Stimulated activated memory B cell treated with anti-CD40 and anti-IgM and Interleukin-4, amounts not matched to agents 10 μg/mL and 1 μg/mL and 100 μg/mL, for 72 hours (primary cell): ENCODE results near the gene LYPD6B.

Experiments
- ATAC-seq: fragments of 150-1000 bp; cut with Tn5 transposase; 2 replicates; pipeline ENCODE4 v1.10.0; 2021
- H3K27ac Mint-ChIP-seq: one replicate; pipeline ENCODE4 v1.8.0; 2022; ENCODE audit warnings: mild to moderate bottlenecking, mixed read lengths
- H3K27me3 Mint-ChIP-seq: one replicate; pipeline ENCODE4 v1.8.0; 2022; ENCODE audit warnings: mixed read lengths
- H3K36me3 Mint-ChIP-seq: one replicate; pipeline ENCODE4 v1.8.0; 2022; ENCODE audit warnings: mixed read lengths
- H3K4me1 Mint-ChIP-seq: one replicate; pipeline ENCODE4 v1.8.0; 2022; ENCODE audit warnings: mixed read lengths
- H3K4me3 Mint-ChIP-seq: one replicate; pipeline ENCODE4 v1.8.0; 2022; ENCODE audit warnings: mild to moderate bottlenecking, moderate library complexity, mixed read lengths
- H3K9me3 Mint-ChIP-seq: one replicate; pipeline ENCODE4 v1.8.0; 2022; ENCODE audit warnings: mixed read lengths

Gene LYPD6B

GRCh38 chr2:149094217-149095015 lies 55.9 kb downstream of the LYPD6B start:
- H3K27me3 Mint-ChIP-seq, result peaks cover 13% of the 10 kb centered on the region
- no peaks in the 10 kb centered on the region for H3K4me1 Mint-ChIP-seq
- H3K9me3 Mint-ChIP-seq, result no peaks in the 10 kb centered on the region
- no peak overlapping the region for H3K4me3 Mint-ChIP-seq
- ATAC-seq, result no peak
- no peaks in the 10 kb centered on the region for H3K36me3 Mint-ChIP-seq
- no peak overlapping the region for H3K27ac Mint-ChIP-seq

GRCh38 chr2:149098701-149099100 lies 60.2 kb downstream of the LYPD6B start:
- H3K9me3 Mint-ChIP-seq, result no peaks in the 10 kb centered on the region
- no peak overlapping the region for H3K27ac Mint-ChIP-seq
- no peaks in the 10 kb centered on the region for H3K36me3 Mint-ChIP-seq

GRCh38 chr2:149099298-149099697 lies 60.8 kb downstream of the LYPD6B start:
- Mint-ChIP-seq H3K27me3 (peaks cover 13% of the 10 kb centered on the region), H3K9me3 (no peaks in the 10 kb centered on the region), H3K36me3 (no peaks in the 10 kb centered on the region), H3K4me3 (no peak overlapping the region), H3K4me1 (no peaks in the 10 kb centered on the region), H3K27ac (no peak overlapping the region)
- no peak for ATAC-seq

More at GRCh38 chr2:149098701-149099100, 60.2 kb downstream of the LYPD6B start:
- no peak for ATAC-seq
- peaks cover 13% of the 10 kb centered on the region for H3K27me3 Mint-ChIP-seq
- no peak overlapping the region for H3K4me3 Mint-ChIP-seq
- no peaks in the 10 kb centered on the region for H3K4me1 Mint-ChIP-seq

GRCh38 chr2:149100739-149101699 lies 62.5 kb downstream of the LYPD6B start:
- H3K4me3 Mint-ChIP-seq, result no peak overlapping the region
- no peaks in the 10 kb centered on the region for H3K36me3 Mint-ChIP-seq
- ATAC-seq, result no peak
- no peaks in the 10 kb centered on the region for H3K9me3 Mint-ChIP-seq
- H3K27me3 Mint-ChIP-seq, result peaks cover 3% of the 10 kb centered on the region
- no peaks in the 10 kb centered on the region for H3K4me1 Mint-ChIP-seq
- H3K27ac Mint-ChIP-seq, result no peak overlapping the region

- ATAC-seq, result no peak
- Mint-ChIP-seq H3K27me3 (no peaks in the 10 kb centered on the region), H3K27ac (no peak overlapping the region), H3K9me3 (no peaks in the 10 kb centered on the region), H3K4me1 (no peaks in the 10 kb centered on the region), H3K36me3 (no peaks in the 10 kb centered on the region), H3K4me3 (no peak overlapping the region)
Measured at GRCh38 chr2:149101818-149102217, 63.3 kb downstream of the LYPD6B start.

GRCh38 chr2:149103081-149103620 lies 64.7 kb downstream of the LYPD6B start:
- H3K27me3 Mint-ChIP-seq, result no peaks in the 10 kb centered on the region
- H3K4me1 Mint-ChIP-seq, result no peaks in the 10 kb centered on the region
- H3K9me3 Mint-ChIP-seq, result peaks cover 3% of the 10 kb centered on the region

GRCh38 chr2:149104221-149104620 lies 65.7 kb downstream of the LYPD6B start:
- no peak overlapping the region for H3K27ac Mint-ChIP-seq
- H3K9me3 Mint-ChIP-seq, result peaks cover 7% of the 10 kb centered on the region
- no peaks in the 10 kb centered on the region for H3K27me3 Mint-ChIP-seq
- no peak for ATAC-seq
- H3K4me1 Mint-ChIP-seq, result no peaks in the 10 kb centered on the region
- no peak overlapping the region for H3K4me3 Mint-ChIP-seq
- H3K36me3 Mint-ChIP-seq, result peaks cover 6% of the 10 kb centered on the region

More at GRCh38 chr2:149103081-149103620, 64.7 kb downstream of the LYPD6B start:
- Mint-ChIP-seq H3K27ac (no peak overlapping the region), H3K4me3 (no peak overlapping the region), H3K36me3 (peaks cover 3% of the 10 kb centered on the region)
- no peak for ATAC-seq

- no peak overlapping the region for H3K27ac Mint-ChIP-seq
- peaks cover 6% of the 10 kb centered on the region for H3K36me3 Mint-ChIP-seq
- no peak for ATAC-seq
- no peak overlapping the region for H3K4me3 Mint-ChIP-seq
- H3K27me3 Mint-ChIP-seq, result no peaks in the 10 kb centered on the region
- peaks cover 9% of the 10 kb centered on the region for H3K9me3 Mint-ChIP-seq
- H3K4me1 Mint-ChIP-seq, result peaks cover 6% of the 10 kb centered on the region
Measured at GRCh38 chr2:149112068-149112467, 73.6 kb downstream of the LYPD6B start.

- Mint-ChIP-seq H3K9me3 (peaks cover 9% of the 10 kb centered on the region), H3K4me3 (no peak overlapping the region), H3K27ac (no peak overlapping the region), H3K4me1 (peaks cover 6% of the 10 kb centered on the region), H3K36me3 (peaks cover 6% of the 10 kb centered on the region), H3K27me3 (no peaks in the 10 kb centered on the region)
- no peak for ATAC-seq
Measured at GRCh38 chr2:149112713-149113112, 74.2 kb downstream of the LYPD6B start.

- Mint-ChIP-seq H3K4me3 (no peak overlapping the region), H3K4me1 (peaks cover 6% of the 10 kb centered on the region), H3K27ac (no peak overlapping the region), H3K36me3 (no peaks in the 10 kb centered on the region), H3K27me3 (no peaks in the 10 kb centered on the region), H3K9me3 (peaks cover 2% of the 10 kb centered on the region)
- ATAC-seq, result no peak
Measured at GRCh38 chr2:149115781-149116180, 77.3 kb downstream of the LYPD6B start.

- ATAC-seq, result no peak
- Mint-ChIP-seq H3K27me3 (peaks cover 7% of the 10 kb centered on the region), H3K4me3 (no peak overlapping the region), H3K36me3 (peaks cover 4% of the 10 kb centered on the region), H3K4me1 (no peaks in the 10 kb centered on the region), H3K9me3 (peaks cover 2% of the 10 kb centered on the region), H3K27ac (no peak overlapping the region)
Measured at GRCh38 chr2:149119368-149119767, 80.9 kb downstream of the LYPD6B start.

- H3K36me3 Mint-ChIP-seq, result peaks cover 4% of the 10 kb centered on the region
- ATAC-seq, result no peak
- H3K4me1 Mint-ChIP-seq, result no peaks in the 10 kb centered on the region
- no peak overlapping the region for H3K4me3 Mint-ChIP-seq
- H3K27ac Mint-ChIP-seq, result no peak overlapping the region
- H3K9me3 Mint-ChIP-seq, result no peaks in the 10 kb centered on the region
- H3K27me3 Mint-ChIP-seq, result peaks cover 33% of the 10 kb centered on the region
Measured at GRCh38 chr2:149122516-149122915, 84.0 kb downstream of the LYPD6B start.

GRCh38 chr2:149125031-149125725 lies 86.7 kb downstream of the LYPD6B start:
- H3K9me3 Mint-ChIP-seq, result no peaks in the 10 kb centered on the region
- peaks cover 37% of the 10 kb centered on the region for H3K27me3 Mint-ChIP-seq
- no peak for ATAC-seq
- H3K4me3 Mint-ChIP-seq, result no peak overlapping the region
- peaks cover 7% of the 10 kb centered on the region for H3K4me1 Mint-ChIP-seq
- peaks cover 4% of the 10 kb centered on the region for H3K36me3 Mint-ChIP-seq
- no peak overlapping the region for H3K27ac Mint-ChIP-seq

- Mint-ChIP-seq H3K27ac (no peak overlapping the region), H3K4me1 (peaks cover 7% of the 10 kb centered on the region), H3K27me3 (peaks cover 39% of the 10 kb centered on the region), H3K4me3 (no peak overlapping the region), H3K9me3 (no peaks in the 10 kb centered on the region), H3K36me3 (peaks cover 6% of the 10 kb centered on the region)
- no peak for ATAC-seq
Measured at GRCh38 chr2:149129433-149129832, 90.9 kb downstream of the LYPD6B start.

GRCh38 chr2:149132339-149132738 lies 93.8 kb downstream of the LYPD6B start:
- H3K36me3 Mint-ChIP-seq, result peaks cover 6% of the 10 kb centered on the region
- H3K27ac Mint-ChIP-seq, result no peak overlapping the region
- H3K4me1 Mint-ChIP-seq, result peaks cover 7% of the 10 kb centered on the region
- H3K4me3 Mint-ChIP-seq, result no peak overlapping the region
- ATAC-seq, result no peak
- H3K9me3 Mint-ChIP-seq, result no peaks in the 10 kb centered on the region
- peaks cover 25% of the 10 kb centered on the region for H3K27me3 Mint-ChIP-seq
